Activated CD8-positive, alpha-beta memory T cell treated with anti-CD3 and anti-CD28 coated beads for 24 hours (primary cell): Measurements from ENCODE around the gene ANTXR2.

Source experiments
- DNase-seq: peaks from one replicate; pipeline ENCODE4 v3.0.0-alpha.2; 2020

ANTXR2 gene

GRCh38 chr4:79854856-79855502, 218.1 kb downstream of the ANTXR2 start:
- no peak for DNase-seq

GRCh38 chr4:79852305-79852730, 220.7 kb downstream of the ANTXR2 start:
- DNase-seq: no peak

DNA sequence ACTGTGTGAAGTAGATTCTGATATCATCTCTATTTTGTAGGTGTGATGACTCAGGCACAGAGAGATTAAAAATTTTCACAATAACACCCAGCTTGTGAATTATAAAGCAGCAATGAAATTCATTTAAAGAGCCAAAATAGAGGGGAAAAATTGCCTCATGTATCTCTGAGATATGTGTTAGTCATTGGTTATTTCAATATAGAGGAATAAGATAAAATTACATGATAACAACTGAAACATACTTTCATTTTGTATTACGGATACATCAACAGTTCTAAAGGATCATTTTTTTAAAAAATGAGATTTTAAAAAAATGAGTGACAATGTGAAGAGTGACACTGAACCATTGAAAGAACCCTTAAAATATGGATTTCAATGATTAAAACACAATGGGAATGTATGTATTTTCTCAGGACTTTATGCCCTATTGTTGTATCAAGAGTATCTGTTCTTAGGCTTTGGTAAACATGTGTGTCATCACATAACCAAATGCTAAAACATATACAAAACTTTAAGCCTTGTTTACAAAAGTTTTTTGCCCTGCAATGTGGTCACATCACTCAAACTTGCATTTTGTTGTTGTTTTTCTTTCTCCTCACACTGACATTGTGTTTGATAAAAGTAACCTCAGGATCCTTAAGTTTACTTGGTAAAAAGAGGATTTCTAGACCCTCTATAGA, 221.3 kb downstream of the ANTXR2 start:
- DNase-seq: no peak
